PFSK-1 (cell line): ENCODE data around the gene TUBA4A.

Source experiments
- TAF1 ChIP-seq: IDR thresholded peaks from 2 replicates; pipeline ENCODE4 v1.6.1; 2012; ENCODE audit warnings: low read length, control low read depth, borderline replicate concordance; ENCODE audit not compliant: insufficient read depth
- TF ChIP-seq, protein P1 (sequence below), 2 experiments: IDR thresholded peaks; 2 replicates each; pipeline versions ENCODE4 v1.6.1 to v1.8.0; 2011 to 2012; ENCODE audit warnings: low read depth in 2 of 2, low read length in 2 of 2, control low read depth in 1 of 2, inconsistent platforms in 1 of 2, mild to moderate bottlenecking in 1 of 2, moderate library complexity in 1 of 2; ENCODE audit not compliant: insufficient read depth in 1 of 2

DNA sequence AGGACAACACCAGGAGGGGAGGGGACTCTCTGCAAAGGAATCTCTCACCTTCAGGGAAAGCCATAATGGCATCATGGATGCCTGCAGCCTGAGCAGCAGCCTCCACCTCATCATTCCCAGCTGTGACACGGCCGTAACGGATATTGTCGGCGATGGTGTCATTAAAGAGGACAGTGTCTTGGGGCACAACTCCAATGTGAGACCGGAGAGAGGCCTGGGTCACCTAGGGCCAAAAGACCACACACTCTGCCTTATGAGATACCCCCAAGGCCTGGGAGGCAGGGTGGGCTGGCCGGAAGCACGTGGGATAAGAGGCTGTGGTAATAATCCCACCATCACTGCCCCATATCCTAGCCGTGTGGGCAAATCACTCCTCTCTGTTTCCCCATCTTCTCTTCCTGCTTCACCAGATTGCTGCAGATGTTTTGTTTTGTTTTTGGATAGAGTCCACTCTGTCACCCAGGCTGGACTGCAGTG lies 42.8 kb downstream of the TUBA4A start:
- no peak for TF ChIP-seq TAF1
- TF ChIP-seq, protein P1, sequence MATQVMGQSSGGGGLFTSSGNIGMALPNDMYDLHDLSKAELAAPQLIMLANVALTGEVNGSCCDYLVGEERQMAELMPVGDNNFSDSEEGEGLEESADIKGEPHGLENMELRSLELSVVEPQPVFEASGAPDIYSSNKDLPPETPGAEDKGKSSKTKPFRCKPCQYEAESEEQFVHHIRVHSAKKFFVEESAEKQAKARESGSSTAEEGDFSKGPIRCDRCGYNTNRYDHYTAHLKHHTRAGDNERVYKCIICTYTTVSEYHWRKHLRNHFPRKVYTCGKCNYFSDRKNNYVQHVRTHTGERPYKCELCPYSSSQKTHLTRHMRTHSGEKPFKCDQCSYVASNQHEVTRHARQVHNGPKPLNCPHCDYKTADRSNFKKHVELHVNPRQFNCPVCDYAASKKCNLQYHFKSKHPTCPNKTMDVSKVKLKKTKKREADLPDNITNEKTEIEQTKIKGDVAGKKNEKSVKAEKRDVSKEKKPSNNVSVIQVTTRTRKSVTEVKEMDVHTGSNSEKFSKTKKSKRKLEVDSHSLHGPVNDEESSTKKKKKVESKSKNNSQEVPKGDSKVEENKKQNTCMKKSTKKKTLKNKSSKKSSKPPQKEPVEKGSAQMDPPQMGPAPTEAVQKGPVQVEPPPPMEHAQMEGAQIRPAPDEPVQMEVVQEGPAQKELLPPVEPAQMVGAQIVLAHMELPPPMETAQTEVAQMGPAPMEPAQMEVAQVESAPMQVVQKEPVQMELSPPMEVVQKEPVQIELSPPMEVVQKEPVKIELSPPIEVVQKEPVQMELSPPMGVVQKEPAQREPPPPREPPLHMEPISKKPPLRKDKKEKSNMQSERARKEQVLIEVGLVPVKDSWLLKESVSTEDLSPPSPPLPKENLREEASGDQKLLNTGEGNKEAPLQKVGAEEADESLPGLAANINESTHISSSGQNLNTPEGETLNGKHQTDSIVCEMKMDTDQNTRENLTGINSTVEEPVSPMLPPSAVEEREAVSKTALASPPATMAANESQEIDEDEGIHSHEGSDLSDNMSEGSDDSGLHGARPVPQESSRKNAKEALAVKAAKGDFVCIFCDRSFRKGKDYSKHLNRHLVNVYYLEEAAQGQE (IDR thresholded peaks at IDR 0.05; ENCODE audit: insufficient read depth in 1 of 2, low read depth in 2 of 2, low read length in 2 of 2): no peak
